MM.1S (cell line): ENCODE measurements around the gene POLE.

Source experiments
- DNase-seq: peaks from one replicate; pipeline ENCODE4 v3.0.0-alpha.2; 2015
- H2AFZ ChIP-seq: fragments of 300-600 bp; sonication (generic); 2 replicates; pipeline ENCODE4 v1.6.0; 2016; ENCODE audit warnings: antibody characterized with exemption, low read length
- H3F3A ChIP-seq: fragments of 300-600 bp; sonication (generic); 2 replicates; pipeline ENCODE4 v1.6.1; 2016; ENCODE audit warnings: mild to moderate bottlenecking, antibody characterized with exemption, low read length, moderate library complexity, mixed read lengths; ENCODE audit not compliant: insufficient read depth
- H3K27ac ChIP-seq: fragments of 300-600 bp; sonication (generic); 2 replicates; pipeline ENCODE4 v1.5.1; 2016; ENCODE audit warnings: mild to moderate bottlenecking, low read length
- H3K27me3 ChIP-seq: fragments of 300-600 bp; sonication (generic); replicated peaks from 2 replicates; pipeline ENCODE4 v1.6.0; 2016; ENCODE audit warnings: low read length; ENCODE audit not compliant: insufficient read depth
- H3K36me3 ChIP-seq: fragments of 300-600 bp; sonication (generic); replicated peaks from 2 replicates; pipeline ENCODE4 v1.6.1; 2016; ENCODE audit warnings: mild to moderate bottlenecking, low read length, mixed read lengths; ENCODE audit not compliant: insufficient read depth
- H3K4me1 ChIP-seq: fragments of 300-600 bp; sonication (generic); 2 replicates; pipeline ENCODE4 v1.6.1; 2016; ENCODE audit warnings: low read length, mixed read lengths
- H3K4me2 ChIP-seq: fragments of 300-600 bp; sonication (generic); 2 replicates; pipeline ENCODE4 v1.6.0; 2016; ENCODE audit warnings: low read depth, low read length
- H3K4me3 ChIP-seq: fragments of 300-600 bp; sonication (generic); 2 replicates; pipeline ENCODE4 v1.5.1; 2016; ENCODE audit warnings: low read length, mixed read lengths
- H3K79me2 ChIP-seq: fragments of 300-600 bp; sonication (generic); 2 replicates; pipeline ENCODE4 v1.6.1; 2016; ENCODE audit warnings: mixed run types, low read length, mixed read lengths
- H3K9ac ChIP-seq: fragments of 300-600 bp; sonication (generic); 2 replicates; pipeline ENCODE4 v1.6.1; 2016; ENCODE audit warnings: low read length, mixed read lengths
- H3K9me2 ChIP-seq: fragments of 300-600 bp; sonication (generic); replicated peaks from 2 replicates; pipeline ENCODE4 v1.6.1; 2016; ENCODE audit warnings: mild to moderate bottlenecking, low read length, mixed read lengths; ENCODE audit not compliant: insufficient read depth
- H3K9me3 ChIP-seq: fragments of 300-600 bp; sonication (generic); replicated peaks from 2 replicates; pipeline ENCODE4 v1.6.1; 2016; ENCODE audit warnings: mild to moderate bottlenecking, low read length, mixed read lengths; ENCODE audit not compliant: insufficient read depth
- H4K20me1 ChIP-seq: fragments of 300-600 bp; sonication (generic); 2 replicates; pipeline ENCODE4 v1.6.1; 2016; ENCODE audit warnings: mild to moderate bottlenecking, low read length, moderate library complexity, mixed read lengths; ENCODE audit not compliant: insufficient read depth
- EZH2 ChIP-seq: fragments of 300-600 bp; sonication (generic); optimal IDR thresholded peaks from 2 replicates; pipeline ENCODE3; 2017; ENCODE audit warnings: low read depth, mild to moderate bottlenecking, antibody characterized with exemption, low read length, mixed read lengths
- EZH2phosphoT487 ChIP-seq: fragments of 300-600 bp; sonication (generic); IDR thresholded peaks from 2 replicates; pipeline ENCODE4 v1.6.1; 2018; ENCODE audit warnings: antibody characterized with exemption, low read length
- TF ChIP-seq, protein P1 (sequence below): fragments of 300-600 bp; sonication (generic); IDR thresholded peaks from 2 replicates; pipeline ENCODE4 v1.5.1; 2016; ENCODE audit warnings: antibody characterized with exemption, low read length, mixed read lengths

Gene POLE

DNA sequence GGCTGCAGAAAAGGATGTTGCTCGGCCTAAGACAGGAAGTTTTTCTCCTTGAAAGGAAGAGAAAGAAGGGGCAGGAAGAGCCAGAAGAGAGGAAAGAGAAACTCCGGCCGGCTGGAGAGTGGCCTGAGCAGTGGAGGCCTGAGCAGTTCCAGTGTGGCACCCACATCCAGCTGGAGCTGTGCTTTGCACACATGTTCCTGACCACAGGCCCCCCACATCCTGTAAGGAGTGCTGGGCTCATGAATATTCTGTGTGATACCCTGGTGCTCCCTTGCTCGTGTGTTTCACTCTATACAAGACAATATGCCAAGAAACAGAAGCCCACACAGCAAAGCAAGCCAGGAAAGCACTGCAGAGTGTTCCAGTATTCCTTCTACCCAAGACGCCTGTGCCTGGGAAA is 27.1 kb downstream of the POLE start:
- no peaks in the 10 kb centered on the region for H3K9me3 ChIP-seq
- H2AFZ ChIP-seq, result no peak overlapping the region
- H3K27me3 ChIP-seq, result no peaks in the 10 kb centered on the region
- H3K4me2 ChIP-seq, result no peak overlapping the region
- no peaks in the 10 kb centered on the region for H3K36me3 ChIP-seq
- H3K27ac ChIP-seq, result no peak overlapping the region
- H3K79me2 ChIP-seq, result no peaks in the 10 kb centered on the region
- H3K9ac ChIP-seq, result no peak overlapping the region
- no peaks in the 10 kb centered on the region for H4K20me1 ChIP-seq
- DNase-seq, result no peak
- no peak overlapping the region for H3K4me3 ChIP-seq
- H3K4me1 ChIP-seq, result no peaks in the 10 kb centered on the region
- TF ChIP-seq, protein P1, sequence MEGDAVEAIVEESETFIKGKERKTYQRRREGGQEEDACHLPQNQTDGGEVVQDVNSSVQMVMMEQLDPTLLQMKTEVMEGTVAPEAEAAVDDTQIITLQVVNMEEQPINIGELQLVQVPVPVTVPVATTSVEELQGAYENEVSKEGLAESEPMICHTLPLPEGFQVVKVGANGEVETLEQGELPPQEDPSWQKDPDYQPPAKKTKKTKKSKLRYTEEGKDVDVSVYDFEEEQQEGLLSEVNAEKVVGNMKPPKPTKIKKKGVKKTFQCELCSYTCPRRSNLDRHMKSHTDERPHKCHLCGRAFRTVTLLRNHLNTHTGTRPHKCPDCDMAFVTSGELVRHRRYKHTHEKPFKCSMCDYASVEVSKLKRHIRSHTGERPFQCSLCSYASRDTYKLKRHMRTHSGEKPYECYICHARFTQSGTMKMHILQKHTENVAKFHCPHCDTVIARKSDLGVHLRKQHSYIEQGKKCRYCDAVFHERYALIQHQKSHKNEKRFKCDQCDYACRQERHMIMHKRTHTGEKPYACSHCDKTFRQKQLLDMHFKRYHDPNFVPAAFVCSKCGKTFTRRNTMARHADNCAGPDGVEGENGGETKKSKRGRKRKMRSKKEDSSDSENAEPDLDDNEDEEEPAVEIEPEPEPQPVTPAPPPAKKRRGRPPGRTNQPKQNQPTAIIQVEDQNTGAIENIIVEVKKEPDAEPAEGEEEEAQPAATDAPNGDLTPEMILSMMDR, result no peak
- no peak for TF ChIP-seq EZH2phosphoT487
- no peaks in the 10 kb centered on the region for H3K9me2 ChIP-seq
- no peaks in the 10 kb centered on the region for H3F3A ChIP-seq

DNA sequence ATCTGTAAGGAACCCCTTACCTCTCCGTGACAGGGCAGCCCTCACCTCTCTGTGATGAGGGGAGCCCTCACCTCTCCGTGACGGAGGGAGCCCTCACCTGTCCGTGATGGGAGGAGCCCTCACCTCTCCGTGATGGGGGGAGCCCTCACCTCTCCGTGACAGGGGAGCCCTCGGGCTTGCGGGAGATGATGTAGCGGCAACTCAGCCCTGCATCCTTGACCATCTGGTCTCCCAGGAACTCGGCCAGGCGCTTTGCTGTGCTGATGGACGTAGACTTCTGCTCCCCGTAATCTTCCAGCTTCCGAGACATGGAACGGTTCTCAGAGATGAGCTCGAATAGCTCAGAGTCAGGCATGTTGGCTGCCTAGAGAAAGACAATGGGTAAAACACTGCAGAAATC is 28.0 kb downstream of the POLE start:
- Histone ChIP-seq H2AFZ (no peak overlapping the region), H3K9me3 (no peaks in the 10 kb centered on the region), H3K4me3 (no peak overlapping the region), H3F3A (no peaks in the 10 kb centered on the region), H3K36me3 (no peaks in the 10 kb centered on the region), H4K20me1 (no peaks in the 10 kb centered on the region), H3K27me3 (no peaks in the 10 kb centered on the region), H3K9ac (no peak overlapping the region), H3K27ac (no peak overlapping the region), H3K4me2 (no peak overlapping the region), H3K9me2 (no peaks in the 10 kb centered on the region), H3K4me1 (no peaks in the 10 kb centered on the region), H3K79me2 (no peaks in the 10 kb centered on the region)
- DNase-seq, result no peak
- TF ChIP-seq, protein P1, result no peak
- TF ChIP-seq EZH2 (no peak), EZH2phosphoT487 (no peak)

DNA sequence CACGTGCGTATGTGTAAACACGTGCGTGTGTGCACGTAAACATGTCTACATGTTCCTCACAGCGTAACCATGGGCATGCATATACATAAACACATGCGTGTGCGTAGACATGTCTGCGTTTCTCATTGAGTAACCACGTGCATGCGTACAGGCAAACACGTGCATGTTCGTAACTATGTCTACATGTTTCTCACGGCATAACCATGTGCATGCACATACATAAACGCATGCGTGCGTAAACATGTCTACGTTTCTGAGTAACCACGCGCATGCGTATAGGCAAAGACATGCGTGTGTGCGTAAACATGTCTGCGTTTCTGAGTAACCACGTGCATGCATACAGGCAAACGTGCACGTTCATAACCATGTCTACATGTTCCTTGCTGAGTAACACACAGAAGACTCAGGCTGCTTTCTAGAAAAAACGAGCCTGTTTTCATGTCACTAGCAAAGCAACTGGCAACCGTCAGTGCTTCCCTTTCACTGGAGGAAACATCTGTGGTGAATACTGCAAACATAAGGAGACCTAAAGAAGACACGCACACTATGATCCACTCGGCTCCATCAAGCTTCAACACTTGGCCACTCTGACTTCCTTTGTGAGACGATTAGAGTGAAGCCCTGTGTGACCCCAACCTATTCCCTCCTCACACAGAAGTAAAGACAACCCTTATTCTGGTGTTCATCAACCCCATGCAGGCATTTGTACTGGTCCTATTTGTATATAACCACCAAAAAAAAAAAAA is 28.8 kb downstream of the POLE start:
- H3K79me2 ChIP-seq, result no peaks in the 10 kb centered on the region
- no peak overlapping the region for H2AFZ ChIP-seq
- H3K9me2 ChIP-seq, result no peaks in the 10 kb centered on the region
- DNase-seq, result no peak
- H3K9me3 ChIP-seq, result no peaks in the 10 kb centered on the region
- H3K9ac ChIP-seq, result no peak overlapping the region
- no peaks in the 10 kb centered on the region for H3F3A ChIP-seq
- no peaks in the 10 kb centered on the region for H3K27me3 ChIP-seq
- H3K4me1 ChIP-seq, result no peaks in the 10 kb centered on the region
- no peak overlapping the region for H3K4me2 ChIP-seq
- TF ChIP-seq EZH2phosphoT487, result no peak
- TF ChIP-seq, protein P1, result no peak
- TF ChIP-seq EZH2, result no peak
- no peak overlapping the region for H3K4me3 ChIP-seq
- H3K27ac ChIP-seq, result no peak overlapping the region
- no peaks in the 10 kb centered on the region for H4K20me1 ChIP-seq
- H3K36me3 ChIP-seq, result no peaks in the 10 kb centered on the region
